ENCODE measurements around the gene LDLRAD4.
A peak's percentile ranks its signal among the peaks of the same experiment; 100 is the strongest.

The LDLRAD4 gene

GRCh38 chr18:13439461-13439860 lies 220.9 kb downstream of the LDLRAD4 start:
- DNase-seq, result no peak

DNA sequence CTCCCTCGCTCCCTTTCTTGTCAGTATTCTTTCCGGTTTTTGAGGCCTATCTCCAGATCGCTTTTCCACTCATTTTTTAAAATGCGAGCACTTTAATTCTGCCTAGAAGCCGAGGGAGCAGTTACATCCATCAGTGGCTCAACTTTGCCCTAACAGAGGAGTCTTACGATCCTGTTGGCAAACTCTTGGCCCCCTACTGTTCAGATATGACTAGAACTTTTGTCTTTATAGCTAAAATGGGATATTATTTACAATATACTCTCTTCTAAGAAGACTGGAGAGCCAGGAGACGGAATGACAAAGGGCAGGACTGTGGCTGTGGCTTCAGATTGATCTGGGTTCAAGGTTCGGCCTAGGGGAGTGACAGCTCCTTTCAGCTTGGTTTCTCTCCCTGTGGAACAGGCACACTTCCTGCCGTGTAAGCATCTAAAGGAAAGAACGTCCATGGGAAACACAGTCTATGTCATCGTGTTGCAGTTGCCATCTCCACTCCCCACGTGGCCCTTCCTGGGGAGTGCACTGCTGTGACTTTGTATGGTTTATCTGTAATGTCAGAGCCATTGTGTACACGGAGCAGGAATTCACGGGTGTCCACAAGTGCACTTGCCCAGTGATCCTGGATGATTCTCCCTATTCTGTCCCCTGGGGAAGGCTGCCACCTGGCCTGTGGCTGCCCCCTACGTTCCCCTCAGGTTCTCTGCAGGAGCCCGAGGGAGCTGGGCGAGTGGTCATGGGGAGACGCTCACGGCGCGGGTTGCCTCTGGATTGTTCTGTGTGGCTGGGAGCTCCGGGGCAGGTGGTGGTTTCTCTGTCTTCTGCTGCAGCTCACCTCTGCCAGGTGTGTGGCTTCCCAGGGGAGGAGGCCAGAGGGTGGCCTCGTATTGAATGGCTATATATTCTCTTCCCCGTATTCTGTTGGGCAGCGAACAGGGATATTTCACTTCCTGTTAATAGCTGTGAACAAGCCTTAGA lies 222.0 kb downstream of the LDLRAD4 start:
- peak; percentile 66 for DNase-seq

DNA sequence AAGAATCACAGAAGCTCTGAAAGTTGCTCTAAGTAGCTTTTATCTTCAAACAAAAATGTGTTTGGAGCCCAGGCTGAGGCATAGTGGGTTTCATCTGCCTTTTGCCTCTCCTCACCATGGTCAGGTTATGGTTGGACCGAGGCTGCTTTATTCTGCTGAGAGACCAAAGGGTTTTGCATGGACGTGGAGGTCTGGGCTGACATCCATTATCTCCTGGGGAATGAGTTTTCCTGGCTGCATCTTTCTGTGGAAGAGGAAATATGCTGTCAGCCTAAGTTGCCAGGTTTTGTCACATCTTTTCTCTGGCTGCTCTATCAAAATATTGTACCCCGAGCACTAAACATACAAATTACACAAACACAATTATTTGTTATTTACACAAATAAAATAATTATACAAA lies 223.2 kb downstream of the LDLRAD4 start:
- DNase-seq, result no peak

DNA sequence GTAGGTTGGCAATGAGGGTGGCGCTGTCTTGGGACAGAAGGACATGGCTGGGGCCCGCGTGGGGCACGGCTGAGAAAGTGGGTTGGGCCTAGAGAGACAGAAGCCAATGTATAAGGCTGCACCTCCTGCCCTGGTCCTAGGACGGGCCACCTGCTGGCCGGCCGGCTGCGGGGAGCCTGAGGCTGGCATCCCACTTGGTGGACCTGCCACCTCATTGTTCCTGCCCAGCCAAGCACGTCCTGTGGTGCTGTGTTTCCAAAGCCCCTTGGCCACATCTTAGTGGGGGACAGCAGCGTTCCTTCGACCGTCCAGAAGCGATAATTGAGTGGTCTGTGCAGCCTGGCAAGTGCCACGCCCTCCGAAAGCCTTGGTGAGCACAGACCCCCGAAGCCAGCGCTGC lies 223.9 kb downstream of the LDLRAD4 start:
- DNase-seq, result no peak

DNA sequence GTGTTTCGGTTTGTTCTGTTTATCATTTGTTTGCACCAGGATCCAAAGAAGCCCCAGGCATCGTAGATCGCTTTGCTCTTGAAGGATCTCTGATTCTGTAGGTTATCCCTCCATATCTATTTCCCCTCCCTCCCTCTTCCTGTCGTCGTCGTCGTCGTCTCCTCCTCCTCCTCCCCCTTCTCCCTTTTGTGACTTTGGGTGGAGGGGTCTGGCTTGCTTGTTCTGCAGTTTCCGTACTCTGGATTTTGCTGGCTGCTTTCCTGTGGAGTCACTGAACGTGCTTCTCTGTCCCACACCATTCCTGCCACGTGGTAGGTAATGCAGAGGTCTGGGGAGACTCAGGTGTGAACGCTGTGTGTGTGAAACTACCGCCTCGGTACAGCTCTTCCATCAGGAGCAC lies 225.0 kb downstream of the LDLRAD4 start:
- DNase-seq, result no peak

- no peak for DNase-seq
These were observed 226.1 kb downstream of the LDLRAD4 start for GRCh38 chr18:13444430-13445240.

- DNase-seq, result no peak
These were observed 226.8 kb downstream of the LDLRAD4 start for GRCh38 chr18:13445241-13445897.

- DNase-seq, result no peak
These were observed 227.5 kb downstream of the LDLRAD4 start for GRCh38 chr18:13446024-13446423.

GRCh38 chr18:13446610-13447461 lies 228.3 kb downstream of the LDLRAD4 start:
- peak; percentile 36 for DNase-seq

DNA sequence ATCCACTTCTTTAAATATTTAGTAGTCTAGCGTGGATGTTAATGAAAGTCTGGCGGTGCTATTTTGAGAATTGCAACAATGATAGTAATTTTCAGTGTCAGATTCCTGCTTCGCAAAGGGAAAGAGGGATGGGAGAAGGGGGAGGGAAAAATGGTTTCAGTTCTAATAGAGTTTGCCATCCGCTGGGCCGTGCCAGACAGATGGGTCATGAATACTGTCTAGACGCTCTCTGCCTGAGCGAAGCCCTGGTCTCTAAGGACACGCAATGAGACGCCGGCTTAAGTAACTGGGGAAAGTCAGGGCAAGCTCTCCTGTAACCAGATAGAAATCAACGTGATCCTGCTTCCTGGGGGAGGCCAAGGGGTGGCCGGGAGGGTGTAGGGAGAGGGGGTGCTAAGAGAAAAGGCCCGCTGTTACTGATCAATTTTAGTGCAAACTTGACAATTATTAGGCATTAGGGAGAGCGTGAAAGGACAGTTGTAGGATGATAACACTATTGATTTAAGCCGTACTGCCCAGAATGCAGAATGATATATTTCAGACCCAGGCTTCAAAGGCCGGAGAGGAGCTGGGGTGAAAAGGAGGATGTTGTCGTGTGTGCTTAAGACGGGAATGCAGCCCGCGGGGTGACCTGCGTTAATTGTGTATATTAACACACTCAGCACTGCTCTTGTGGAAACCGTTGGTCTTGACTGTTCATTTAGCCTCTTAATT lies 229.2 kb downstream of the LDLRAD4 start:
- peak; percentile 15 for DNase-seq

GRCh38 chr18:13448335-13448795 lies 229.8 kb downstream of the LDLRAD4 start:
- DNase-seq, result no peak

DNA sequence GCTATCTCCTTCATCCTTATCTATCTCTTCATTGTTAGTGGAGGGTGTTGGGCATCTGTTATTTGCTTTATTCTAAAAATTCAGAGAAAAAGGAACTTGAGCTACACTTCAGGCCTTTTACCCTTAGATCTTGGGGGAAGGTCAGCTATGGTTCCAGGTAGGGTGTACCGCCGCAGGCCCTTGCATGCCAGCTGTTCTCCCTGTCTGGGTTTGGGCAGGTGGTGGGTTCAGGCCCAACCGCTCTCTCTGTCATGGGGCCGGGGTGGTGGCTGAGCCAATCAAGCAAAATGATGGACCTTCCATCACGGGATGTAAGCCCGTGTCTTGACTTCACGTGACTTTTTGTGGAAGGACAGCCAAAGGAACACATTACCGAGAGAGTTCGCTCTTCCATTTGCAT lies 231.1 kb downstream of the LDLRAD4 start:
- no peak for DNase-seq

- no peak for DNase-seq
These were observed 232.0 kb downstream of the LDLRAD4 start for GRCh38 chr18:13450289-13451212.

DNA sequence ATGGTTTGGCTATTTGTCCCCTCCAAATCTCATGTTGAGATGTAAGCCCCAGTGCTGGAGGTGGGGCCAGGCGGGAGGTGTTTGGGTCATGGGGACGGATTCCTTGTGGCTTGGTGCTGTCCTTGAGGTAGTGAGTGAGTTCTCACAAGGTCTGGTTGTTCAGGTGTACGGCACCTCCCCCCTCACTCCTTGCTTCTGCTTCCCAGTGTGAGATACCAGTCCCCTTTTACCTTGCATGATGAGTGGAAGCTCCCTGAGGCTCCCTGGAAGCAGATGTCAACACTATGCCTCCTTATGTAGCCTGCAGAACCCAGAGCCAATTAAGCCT lies 232.6 kb downstream of the LDLRAD4 start:
- DNase-seq, result no peak

DNA sequence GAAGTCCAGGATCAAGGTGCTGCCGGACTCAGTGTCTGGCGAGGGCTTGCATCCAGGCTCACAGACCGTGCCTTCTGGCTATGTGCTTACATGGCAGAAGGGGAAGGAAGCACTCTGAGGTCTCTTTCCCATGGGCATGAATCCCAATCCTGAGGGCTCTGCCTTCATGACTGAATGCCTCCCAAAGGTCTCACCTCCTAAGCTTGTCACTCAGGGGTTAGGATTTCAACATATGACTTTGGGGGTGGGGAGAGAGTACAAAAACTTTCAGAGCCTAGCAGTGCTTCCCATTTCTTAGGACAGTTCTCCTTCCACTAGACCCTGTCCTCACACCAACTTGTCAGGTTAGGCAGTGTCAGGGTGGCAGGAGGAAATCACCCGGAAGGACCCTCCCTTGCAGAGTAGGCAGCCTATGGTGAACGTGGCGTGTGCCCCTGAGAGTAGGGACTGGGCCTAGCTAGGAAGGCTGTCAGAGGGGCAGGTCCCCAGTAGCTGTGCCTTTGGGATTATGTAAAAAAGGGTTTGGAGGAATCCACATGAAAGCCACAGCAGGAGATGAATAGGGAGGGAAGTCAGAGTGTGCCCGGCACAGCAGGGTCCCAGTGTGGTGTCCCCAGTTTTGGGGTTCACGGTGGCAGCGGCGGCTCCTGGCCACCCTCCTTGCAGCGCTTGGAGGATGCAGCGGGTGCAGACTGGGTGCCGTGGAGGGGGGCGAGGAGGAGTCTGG lies 233.3 kb downstream of the LDLRAD4 start:
- no peak for DNase-seq

GRCh38 chr18:13452388-13452811 lies 233.8 kb downstream of the LDLRAD4 start:
- DNase-seq, result no peak

DNA sequence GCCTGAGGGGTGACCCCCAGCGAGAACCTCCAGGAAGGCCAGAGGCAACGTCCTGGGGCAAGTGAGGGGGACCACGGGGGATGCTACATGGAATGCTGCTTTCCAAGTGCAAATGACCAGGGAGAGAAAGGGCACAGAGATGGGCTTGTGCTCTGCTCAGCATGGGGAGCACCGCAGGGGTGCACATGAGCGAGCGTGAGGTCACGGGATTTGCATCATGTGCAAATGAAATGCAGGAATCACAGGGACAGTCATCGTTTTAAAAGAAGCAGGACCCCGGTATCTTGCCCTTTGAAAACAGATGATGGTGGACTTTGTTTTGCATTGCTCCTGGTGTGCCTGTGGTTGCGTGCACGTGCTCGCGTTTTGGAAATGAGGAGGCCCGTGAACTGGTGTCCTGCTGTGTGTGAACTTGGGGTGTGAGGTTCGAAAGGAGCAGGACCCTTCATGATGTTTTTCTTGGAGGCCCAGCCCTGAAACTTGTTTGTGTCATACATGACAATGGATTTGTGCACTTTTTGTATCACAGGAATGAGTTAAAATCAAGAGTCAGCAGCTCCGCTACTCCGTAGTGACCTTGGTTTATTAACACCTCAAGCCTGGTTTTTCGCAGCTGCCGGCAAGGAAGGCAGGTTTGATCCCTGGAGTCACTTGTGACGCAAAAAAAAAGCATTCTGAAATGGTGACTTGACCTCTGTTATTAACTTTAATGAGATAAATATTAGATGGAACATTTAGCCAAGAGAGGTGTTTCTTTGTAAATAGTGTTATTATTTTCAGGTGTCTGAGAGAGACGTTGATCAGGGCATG lies 234.5 kb downstream of the LDLRAD4 start:
- no peak for DNase-seq

DNA sequence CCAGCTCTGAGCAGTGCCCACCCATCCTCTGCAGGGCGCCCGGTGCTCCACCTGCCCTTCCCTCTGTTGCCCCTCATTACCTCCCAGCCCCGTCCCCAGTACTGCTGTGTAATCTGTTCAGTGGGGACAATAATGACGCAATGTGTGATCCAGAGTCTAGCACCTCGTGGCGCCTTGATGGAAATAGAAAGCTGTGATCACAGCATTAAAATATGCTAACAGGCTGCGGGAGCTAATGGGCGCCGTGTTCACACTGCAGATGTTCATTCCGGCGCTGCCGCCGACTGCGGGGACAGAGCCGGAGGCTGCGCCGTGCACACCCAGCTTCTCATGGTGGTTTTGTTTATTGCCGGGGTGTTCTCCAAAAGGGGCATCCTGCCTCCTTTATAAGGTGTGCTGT lies 235.2 kb downstream of the LDLRAD4 start:
- peak; percentile 46 for DNase-seq
